AG04450 (cell line): Measurements from ENCODE around the gene PTPRE. TPM values are rescaled to one million over a fixed set of nuclear protein-coding genes. Genes with fewer than 3 reads are reported as not detected.

Experiments used
- CTCF ChIA-PET: fragments of 300-600, 350-600 bp; formaldehyde crosslinking; extraction: SDS; loops from one replicate; lab custom pipeline; 2022; ENCODE audit warnings: antibody characterized with exemption, inconsistent platforms; lab: Charles Lee
- POLR2A ChIA-PET: fragments of 350-600 bp; formaldehyde crosslinking; extraction: SDS; loops from one replicate; lab custom pipeline; 2021; ENCODE audit warnings: antibody characterized with exemption, inconsistent platforms; lab: Yijun Ruan, JAX
- DNase-seq: peaks from one replicate; pipeline ENCODE4 v3.0.0-alpha.2; 2011; ENCODE audit warnings: low read depth, low spot score
- H3K27ac ChIP-seq: one replicate; pipeline ENCODE4 v1.5.1; 2012; ENCODE audit warnings: low read depth, low read length, control low read depth
- H3K27me3 ChIP-seq: one replicate; pipeline ENCODE4 v1.6.0; 2012; ENCODE audit warnings: low read length; ENCODE audit not compliant: control insufficient read depth, insufficient read depth
- H3K4me3 ChIP-seq: 2 replicates; pipeline ENCODE4 v1.5.1; 2011; ENCODE audit warnings: mild to moderate bottlenecking, low read depth, low read length, control low read depth
- H3K9me3 ChIP-seq: 2 replicates; pipeline ENCODE4 v1.5.1; 2012; ENCODE audit warnings: low read length; ENCODE audit not compliant: control insufficient read depth, insufficient read depth
- CTCF ChIP-seq: IDR thresholded peaks from 2 replicates; pipeline ENCODE4 v1.5.1; 2011; ENCODE audit warnings: low read depth, low read length, control low read depth, inconsistent platforms
- polyA plus RNA-seq: library from polyadenylated mRNA; depleted of rRNA; stranded (reverse); fragments of >200 nt; gene quantifications from 2 replicates; pipeline ENCODE4 v1.2.3, GENCODE V29; 2011

The PTPRE gene
- polyA plus RNA-seq, 1 experiment, result 0.38 TPM

- Histone ChIP-seq H3K27me3 (peaks cover 4% of the 10 kb centered on the region), H3K27ac (no peak overlapping the region), H3K9me3 (no peaks in the 10 kb centered on the region), H3K4me3 (no peak overlapping the region)
- TF ChIP-seq CTCF, result no peak
- ChIA-PET CTCF (interaction anchor here (2.3 kb wide), 1 partner anchor 20 kb away, joined by 7 read pairs; no protein-coding TSS in a partner anchor), POLR2A (no interaction called here)
- DNase-seq, result no peak
Measured at GRCh38 chr10:128014236-128014635, 107.3 kb downstream of the PTPRE start.

- POLR2A ChIA-PET, result no interaction called here
- H3K27ac ChIP-seq, result no peak overlapping the region
- CTCF ChIA-PET, result interaction anchor here (1.2 to 2.3 kb wide), 2 partner anchors 18 to 53 kb away, joined by 3 to 7 read pairs; no protein-coding TSS in a partner anchor
- H3K9me3 ChIP-seq, result no peaks in the 10 kb centered on the region
- peaks cover 4% of the 10 kb centered on the region for H3K27me3 ChIP-seq
- no peak for TF ChIP-seq CTCF
- H3K4me3 ChIP-seq, result no peak overlapping the region
- no peak for DNase-seq
Measured at GRCh38 chr10:128016423-128017060, 109.6 kb downstream of the PTPRE start.

GRCh38 chr10:128017822-128018221 lies 110.9 kb downstream of the PTPRE start:
- no peak for TF ChIP-seq CTCF
- no peak overlapping the region for H3K4me3 ChIP-seq
- peaks cover 4% of the 10 kb centered on the region for H3K27me3 ChIP-seq
- no peak overlapping the region for H3K27ac ChIP-seq
- POLR2A ChIA-PET, result no interaction called here
- no peak for DNase-seq
- CTCF ChIA-PET, result interaction anchor here (1.5 kb wide), 1 partner anchor 17 kb away, joined by 3 read pairs; no protein-coding TSS in a partner anchor
- no peaks in the 10 kb centered on the region for H3K9me3 ChIP-seq

- DNase-seq, result no peak
- CTCF ChIA-PET, result interaction anchor here (1.5 kb wide), 1 partner anchor 17 kb away, joined by 3 read pairs; no protein-coding TSS in a partner anchor
- peaks cover 4% of the 10 kb centered on the region for H3K27me3 ChIP-seq
- H3K4me3 ChIP-seq, result no peak overlapping the region
- H3K9me3 ChIP-seq, result no peaks in the 10 kb centered on the region
- no peak for TF ChIP-seq CTCF
- POLR2A ChIA-PET, result no interaction called here
- no peak overlapping the region for H3K27ac ChIP-seq
Measured at GRCh38 chr10:128018236-128018635, 111.3 kb downstream of the PTPRE start.

GRCh38 chr10:128018691-128019090 lies 111.8 kb downstream of the PTPRE start:
- ChIA-PET CTCF (interaction anchor here (1.5 kb wide), 1 partner anchor 16 kb away, joined by 3 read pairs; no protein-coding TSS in a partner anchor), POLR2A (no interaction called here)
- H3K27me3 ChIP-seq, result peaks cover 4% of the 10 kb centered on the region
- H3K4me3 ChIP-seq, result no peak overlapping the region
- DNase-seq, result no peak
- H3K9me3 ChIP-seq, result no peaks in the 10 kb centered on the region
- TF ChIP-seq CTCF, result no peak
- H3K27ac ChIP-seq, result no peak overlapping the region
